Kidney glomerular epithelial cell (primary cell): ENCODE data around the gene HSPH1.
"Not testable (repeated sequence)": the region's sequence is repeated elsewhere in the genome, so short reads cannot be mapped to it uniquely, and the experiment has no call there.

Source experiments
- DNase-seq: peaks from one replicate; lab custom pipeline; 2025; lab: John Stamatoyannopoulos, UW

The HSPH1 gene

DNA sequence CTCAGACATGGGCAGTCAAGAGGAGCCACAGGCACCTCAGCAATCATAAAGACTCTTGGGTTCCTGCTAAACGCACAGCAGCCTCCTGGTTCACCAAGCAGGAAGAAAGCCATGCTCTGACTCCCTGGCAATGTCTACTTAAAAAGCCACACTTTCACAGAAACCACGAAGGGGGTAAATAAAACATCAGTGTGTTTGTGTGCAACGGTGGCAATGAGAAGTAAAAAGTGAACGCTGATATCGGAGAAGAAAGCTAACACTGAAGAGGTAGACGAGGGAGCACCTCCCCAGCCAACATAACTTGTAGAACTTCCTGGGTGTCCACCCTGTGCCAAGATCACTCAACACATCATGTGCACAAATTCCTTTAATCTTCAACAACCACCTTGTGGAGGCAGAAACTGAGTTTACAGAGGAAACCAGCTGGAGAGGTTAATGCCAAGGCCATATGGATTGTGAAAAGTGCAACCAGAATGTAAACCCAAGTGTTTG is 30.2 kb downstream of the HSPH1 start:
- no peak for DNase-seq

DNA sequence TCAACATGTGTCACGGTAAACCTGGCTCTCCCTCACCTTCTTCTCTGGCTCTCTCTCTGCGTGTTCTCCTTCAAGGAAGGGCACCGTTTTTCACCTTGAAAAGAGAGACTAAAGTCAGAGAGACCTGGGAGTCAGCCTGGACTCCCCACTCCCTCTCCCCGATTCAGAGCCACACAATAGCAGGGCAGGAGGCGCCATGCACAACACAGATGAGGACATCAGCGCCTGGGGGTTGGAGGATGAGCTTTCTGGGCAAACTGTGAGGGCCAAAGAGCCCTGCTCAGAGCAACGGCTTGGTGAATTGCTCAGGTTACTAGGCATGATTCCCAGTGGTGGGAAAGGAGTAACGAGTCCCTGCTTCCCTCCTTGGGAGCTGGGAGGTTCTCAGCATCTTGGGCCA is 32.3 kb downstream of the HSPH1 start:
- no peak for DNase-seq

DNA sequence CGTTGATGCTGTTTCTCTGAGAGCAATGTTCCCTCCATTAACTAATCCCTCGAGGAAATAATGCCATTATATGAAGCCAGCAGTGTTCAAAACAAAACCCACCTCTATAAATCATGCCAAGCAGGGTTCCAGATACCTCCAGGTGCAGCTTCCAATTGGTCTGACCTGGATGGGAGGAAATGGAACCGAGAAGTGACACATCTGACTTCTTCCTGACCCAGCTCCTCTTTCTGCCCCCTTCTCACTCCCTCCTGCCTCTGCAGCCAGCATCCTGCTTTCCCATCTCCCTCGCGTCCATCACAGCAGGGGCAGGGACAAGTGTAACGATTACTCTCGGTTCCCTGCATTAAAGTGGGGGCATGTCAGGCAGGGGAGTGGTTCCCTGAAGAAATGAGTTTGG is 37.5 kb downstream of the HSPH1 start:
- no peak for DNase-seq

DNA sequence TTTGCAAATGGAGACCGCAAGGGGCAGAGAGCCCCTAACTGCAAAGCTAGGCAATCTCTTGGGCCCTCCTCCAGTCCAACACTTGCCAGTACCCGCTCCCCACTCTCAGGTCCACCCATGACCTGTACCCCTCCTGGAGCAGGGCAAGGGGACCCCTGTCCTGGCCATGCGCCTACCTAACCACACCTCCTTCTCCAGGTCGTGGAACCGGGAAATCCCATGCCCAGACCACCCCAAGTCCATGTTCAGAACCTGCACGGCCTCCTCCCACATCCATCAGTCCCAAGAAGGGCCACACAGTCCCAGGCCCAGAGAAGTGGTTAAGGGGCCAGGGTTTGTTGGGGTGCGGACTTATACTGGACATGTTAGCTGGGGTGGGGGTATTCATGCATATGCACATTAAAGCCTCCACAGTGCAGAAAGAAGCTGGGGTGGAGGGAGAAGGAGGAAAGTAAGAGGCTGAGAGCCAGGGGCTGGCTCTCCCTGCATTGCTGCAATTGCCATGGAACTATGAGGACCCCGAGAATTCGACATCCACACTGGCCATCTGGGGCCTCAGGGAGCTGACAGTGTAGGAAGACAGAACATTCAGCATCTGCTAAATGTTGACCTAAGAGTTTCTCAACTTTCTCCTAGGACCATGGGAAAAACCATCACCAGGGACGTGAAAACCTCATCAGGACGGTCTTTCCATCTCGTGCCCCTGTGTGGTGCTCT is 39.0 kb downstream of the HSPH1 start:
- no peak for DNase-seq

DNA sequence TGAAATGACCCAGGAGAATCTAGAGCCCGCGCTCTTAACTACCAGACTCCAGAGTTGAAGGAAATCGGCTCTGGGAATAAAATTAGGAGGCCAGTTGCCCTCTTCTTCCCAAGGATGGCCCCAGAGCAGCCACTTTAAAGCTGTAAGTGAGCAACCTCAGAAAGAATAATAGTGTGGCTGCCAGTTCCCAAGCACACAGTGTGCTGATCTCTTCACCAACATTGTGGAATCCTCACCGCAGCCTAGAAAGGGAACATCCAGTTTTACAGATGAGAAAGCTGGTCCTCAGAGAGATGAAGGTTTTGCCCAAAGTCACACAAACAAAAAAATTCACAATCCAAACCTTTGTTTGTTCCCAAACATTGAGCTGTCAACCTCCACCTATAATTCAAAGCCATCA is 39.6 kb downstream of the HSPH1 start:
- DNase-seq: no peak

DNA sequence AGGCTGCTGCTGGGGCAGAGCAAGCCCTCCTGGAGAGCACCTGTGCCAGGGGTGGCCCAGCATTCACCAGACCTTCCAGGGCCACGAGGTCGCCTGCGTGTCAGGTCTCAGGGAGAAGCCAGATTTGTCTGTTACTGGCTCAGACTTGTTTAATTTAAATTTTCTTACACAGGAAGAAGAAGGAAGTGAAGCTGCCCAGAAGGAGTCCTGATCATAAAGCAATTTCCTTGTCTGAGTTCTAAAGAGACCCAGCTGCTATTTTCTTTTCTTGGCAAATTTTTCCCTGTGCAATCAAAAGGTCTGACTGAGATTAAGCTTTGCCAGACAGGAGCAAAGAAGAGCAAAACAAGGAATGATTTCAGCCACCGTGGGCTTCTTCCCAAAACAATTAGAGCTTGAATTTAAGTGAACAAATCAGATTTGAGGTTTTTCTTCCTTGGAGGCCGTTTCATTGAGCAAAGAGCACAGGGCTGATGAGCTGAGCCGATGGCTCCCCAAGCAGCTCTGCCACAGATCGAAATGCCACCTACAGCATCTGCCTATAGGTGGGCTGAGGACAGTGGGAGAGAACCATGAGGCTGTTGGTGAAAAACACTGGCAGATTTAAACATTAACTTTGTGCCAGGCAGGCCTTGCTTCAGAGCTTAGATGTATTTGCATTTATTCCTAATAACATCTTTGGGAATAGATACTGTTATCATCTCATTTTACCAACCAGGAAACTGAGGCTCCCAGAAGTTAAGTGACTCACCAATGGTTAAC is 40.1 kb downstream of the HSPH1 start:
- no peak for DNase-seq

DNA sequence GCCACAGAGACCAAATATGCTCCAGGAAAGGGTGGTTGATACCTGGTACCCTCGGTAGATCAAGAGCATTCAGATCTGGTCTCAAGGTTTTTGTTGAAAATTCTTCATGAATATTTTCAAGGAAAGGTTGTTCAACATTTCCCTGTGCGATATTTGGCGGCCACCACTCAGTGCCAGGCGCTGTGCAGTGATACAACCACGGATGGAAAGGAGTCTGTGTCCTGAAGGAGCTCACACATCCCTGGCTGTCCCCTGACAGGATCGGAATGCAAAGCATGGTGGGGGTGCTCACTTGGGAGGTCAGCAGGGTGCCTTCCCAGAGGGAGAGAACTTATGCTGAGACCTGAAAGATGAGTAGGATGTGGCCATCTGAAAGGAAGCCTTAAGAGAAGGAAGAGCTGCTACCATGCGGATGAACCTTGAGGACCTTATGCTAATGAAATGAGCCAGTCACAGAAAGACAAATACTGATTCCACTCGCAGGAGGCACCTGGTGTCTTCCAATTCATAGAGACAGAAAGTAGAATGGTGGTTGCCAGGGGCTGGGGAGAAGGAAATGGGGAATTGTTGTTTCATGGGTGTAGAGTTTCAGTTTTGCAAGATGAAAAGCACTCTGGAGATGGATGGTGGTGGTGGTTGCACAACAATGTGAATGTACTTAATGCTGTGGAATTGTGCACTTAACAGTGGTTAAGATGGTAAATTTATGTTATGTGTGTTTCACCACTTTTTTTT is 41.6 kb downstream of the HSPH1 start:
- no peak for DNase-seq

DNA sequence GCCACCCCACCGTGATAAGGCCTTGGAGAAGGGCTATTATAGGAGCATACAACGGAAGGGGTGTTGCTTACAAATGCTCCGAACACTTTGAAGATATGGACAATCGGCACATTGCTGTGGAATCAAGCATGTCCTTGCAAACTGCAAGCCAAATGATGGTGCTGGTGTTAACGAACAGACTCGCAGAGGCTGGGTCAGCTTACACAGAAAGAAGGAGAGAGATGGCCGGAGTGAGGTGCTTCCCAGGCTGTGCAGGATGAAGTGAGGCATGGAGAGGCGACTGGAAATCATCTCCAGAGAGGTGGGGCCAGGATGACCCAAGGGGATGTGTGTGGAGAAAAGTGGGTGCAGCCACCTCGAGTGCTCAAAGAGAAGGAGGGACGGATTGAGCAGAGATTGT is 42.2 kb downstream of the HSPH1 start:
- no peak for DNase-seq

DNA sequence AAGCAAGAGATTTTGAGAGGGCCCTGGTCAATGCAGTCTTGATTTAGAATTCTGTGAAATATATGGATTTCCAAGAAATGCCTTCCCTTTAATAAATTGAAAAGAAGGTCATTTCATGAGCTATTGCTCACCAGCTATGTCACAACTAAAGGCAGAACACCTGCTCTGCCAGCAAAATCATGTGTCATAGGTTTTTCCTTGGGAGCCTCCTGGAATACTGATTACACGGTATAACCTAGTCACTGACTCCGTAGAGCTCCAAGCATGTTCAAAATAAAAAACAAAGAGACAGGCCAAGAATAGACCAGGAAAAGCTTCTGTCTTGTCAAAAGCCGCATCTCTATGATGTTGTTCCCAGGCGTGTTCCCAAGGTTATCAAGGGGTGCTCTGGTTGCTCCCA is 45.5 kb downstream of the HSPH1 start:
- no peak for DNase-seq

DNA sequence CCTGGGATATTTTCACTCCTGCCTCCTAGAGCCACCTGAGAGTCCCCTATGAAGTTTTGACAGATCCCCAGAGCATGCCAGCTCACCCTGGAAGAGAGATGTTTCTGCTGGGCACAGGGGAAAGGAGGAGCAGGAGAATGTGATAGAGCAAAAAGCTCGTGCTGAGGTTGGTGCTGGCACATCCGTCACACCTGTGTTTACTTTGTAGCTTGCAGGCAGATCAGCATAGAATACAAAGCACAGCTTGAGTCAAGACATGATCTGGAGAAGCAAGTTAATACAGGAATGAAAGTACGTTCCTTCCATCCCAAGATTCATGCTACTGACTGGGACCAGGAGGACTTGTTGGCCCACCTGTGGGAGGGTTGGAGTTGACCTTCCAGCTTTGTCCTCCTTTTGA is 46.1 kb downstream of the HSPH1 start:
- DNase-seq: no peak

DNA sequence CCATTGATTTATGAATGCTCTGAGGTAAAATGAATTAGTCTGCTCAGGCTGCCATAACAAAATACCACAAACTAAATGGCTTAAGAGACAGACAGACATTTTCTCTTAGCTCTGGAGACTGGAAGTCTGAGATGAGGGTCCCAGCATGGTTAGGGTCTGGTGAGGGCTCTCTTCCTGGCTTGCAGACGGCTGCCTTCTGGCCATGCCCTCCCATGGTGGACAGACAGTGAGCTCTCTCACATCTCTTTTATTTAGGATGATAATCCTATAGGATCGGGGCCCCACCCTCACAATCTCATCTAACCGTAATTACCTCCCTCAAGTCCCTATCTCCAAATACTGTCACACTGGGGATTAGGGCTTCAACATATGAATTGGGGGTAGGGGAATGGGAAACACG is 47.1 kb downstream of the HSPH1 start:
- DNase-seq: no peak

DNA sequence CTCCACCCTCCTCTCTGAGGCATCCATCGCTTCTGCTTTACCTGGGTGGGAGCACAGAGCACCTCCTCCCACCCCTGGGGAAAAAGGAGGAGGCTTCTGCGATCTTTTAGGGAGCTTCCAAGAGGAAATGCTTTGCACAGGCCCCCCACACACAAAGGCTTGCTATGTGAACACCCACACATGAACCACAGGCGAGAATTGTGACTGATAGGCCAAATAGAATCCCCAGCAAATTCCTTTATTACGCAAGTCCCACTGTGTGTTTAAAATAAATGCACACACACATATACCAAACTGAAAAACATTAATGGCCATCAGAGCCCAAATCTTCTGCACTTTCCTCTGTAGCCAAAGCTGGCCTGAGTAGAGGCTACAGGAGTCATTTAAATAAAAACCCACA is 50.6 kb downstream of the HSPH1 start:
- DNase-seq: no peak

DNA sequence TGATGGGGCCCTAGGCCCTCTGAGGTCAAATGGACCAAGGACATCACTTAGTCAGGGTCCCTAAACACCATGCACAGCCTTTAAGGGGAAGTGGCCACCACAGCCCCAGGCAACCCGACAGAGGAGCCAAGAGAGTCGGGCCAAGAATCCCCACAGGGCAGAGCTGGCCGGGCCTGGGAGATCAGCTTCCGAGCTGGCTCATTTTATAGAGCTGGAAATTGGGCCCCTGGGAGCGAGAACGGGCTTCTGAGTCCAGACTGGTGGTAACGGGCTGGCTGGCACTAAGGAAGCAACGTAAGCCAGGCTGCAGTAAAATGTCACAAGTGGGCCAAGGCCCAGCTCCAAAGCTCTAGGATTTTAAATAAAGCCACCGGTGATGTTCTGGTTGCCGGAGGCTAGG is 51.1 kb downstream of the HSPH1 start:
- no peak for DNase-seq

DNA sequence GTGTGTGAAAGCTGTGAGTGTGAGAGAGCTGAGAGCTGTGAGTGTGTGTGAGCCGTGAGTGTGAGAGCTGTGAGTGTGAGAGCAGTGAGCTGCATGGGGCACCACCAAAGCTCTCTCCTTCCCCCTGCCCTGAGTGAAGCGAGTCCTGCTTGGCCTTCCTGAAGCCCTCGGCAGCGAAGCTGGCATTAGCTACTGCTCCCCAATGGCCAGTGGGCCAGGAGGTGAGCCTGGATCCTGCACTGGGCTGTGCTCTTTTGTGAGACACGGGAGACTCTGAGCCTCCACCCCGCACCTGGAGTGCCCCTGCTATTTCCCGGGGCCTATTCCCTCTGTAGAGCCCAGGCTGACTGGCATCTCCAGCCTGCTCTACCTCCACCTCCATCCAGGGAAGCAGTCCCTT is 51.5 kb downstream of the HSPH1 start:
- no peak for DNase-seq

DNA sequence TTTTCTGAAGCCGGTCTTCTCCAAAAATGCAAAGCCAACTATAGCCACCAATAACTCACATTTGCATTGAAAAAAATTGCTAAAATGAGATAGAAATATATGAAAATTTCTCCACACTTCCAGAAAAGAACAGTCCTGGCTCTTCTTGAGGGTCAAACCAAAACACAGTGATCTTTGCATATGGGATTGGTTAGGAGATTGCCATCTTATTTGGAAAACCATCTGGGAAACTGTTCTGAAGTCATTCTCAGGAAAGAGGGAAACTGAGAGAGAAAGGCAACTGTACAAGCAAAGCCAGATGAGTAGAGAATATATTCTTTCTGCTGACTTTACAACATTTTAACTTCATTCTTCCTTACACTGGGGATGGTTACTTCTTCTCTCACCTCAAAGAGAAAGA is 54.6 kb downstream of the HSPH1 start:
- DNase-seq: no peak

DNA sequence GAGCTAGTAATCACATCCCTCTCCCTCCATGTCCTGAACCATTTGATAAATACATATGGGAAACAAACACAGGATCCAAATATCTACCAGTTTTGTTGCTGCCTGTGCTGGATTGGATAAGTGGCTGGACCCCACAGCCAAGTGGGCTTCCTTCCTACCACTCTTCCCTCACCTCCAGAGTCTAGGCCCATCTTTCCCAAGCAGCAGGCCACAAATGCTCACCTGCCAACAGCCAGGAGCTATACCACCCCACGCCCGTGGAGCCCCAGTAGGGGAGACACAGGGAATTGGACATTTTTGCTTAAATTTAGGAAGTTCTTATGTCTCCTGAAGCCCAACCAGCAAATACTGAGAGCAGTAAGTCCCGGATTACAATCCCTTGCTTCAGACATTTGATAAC is 55.8 kb downstream of the HSPH1 start:
- DNase-seq: no peak

DNA sequence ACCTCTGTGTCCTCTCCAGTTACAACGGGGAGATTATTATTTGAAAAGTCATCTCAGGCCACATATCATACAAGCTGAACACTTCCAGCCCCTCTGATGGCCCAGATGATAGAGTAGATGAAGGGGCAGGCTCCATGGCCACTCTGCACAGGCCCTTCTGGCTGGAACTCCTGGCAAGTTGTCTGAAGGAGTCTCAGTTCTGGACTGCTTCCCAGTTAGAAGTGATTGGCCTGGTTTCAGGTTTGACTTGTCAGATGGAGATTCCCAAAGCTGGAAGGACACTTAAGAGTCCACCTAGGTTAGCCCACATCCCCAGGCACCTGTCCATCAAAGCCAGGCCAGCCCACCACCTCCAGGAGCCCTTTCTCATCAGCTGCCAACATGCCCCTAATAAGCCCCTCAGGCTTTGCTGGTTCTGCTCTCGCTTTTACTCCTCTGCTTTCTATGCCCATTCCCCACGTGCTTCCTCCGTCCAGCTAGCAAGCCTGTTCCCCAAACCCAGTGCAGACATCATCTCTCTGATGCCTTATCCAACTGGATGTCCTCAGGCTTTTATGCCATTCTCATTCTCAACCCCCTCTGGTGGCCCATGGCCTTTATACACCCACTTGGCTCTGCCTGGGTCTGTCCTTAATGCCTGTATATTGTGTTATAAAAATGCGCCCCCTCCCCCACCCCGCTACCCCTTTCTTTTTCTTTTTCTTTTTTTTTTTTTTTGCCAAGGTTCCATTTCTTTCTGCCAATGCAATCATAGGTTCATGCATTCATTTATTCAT is 56.5 kb downstream of the HSPH1 start:
- DNase-seq: no peak

DNA sequence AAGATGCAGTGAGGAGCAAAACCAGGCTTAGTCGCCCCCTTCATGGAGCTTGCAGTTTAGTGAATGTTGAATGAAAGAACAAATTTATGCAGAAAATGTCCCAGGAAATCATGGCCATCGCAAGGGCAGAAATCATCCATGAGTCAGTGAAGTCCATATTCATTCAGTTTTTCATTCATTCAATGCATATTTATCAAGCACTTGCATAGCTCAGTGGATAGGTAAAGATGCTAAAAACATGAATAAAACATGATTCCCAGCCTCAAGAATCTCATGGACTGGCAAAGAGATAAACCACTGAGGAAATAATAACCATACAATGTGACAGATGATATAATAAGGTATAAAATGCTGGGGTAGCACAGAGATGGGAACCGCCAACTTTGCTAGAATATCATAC is 58.8 kb downstream of the HSPH1 start:
- DNase-seq: no peak

DNA sequence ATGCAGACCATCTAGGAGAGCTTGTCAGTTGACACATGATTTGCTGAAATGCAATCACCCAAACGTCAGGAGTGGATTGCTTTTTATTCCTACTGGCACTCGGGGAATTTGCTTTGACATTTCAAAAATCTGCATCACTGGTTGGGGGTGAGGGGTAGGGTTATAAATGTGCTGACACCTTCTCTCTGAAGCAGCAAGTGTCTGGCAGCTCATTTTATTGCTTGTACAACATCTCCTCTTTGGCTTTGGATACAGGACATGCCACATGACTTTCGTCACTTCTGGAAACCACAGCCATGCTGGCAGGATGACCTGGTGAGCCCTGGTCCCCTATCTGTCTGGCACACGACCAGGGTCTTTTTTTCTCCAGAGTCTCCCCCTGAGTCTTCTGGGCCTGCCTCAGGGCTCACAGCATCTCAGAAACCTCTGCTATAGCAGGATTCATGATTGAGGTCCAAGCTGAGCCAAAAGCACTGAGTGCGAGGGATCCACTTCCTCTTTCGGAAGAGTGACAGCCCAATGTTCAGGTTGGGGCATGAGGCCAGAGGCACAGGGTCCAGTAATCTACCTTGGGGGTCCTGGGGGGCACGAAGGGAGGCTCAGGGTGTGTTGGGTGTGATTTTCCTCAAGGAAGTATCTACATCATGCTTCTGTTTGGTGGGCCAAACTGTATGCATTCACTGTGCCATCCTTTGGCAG is 60.1 kb downstream of the HSPH1 start:
- DNase-seq: no peak

DNA sequence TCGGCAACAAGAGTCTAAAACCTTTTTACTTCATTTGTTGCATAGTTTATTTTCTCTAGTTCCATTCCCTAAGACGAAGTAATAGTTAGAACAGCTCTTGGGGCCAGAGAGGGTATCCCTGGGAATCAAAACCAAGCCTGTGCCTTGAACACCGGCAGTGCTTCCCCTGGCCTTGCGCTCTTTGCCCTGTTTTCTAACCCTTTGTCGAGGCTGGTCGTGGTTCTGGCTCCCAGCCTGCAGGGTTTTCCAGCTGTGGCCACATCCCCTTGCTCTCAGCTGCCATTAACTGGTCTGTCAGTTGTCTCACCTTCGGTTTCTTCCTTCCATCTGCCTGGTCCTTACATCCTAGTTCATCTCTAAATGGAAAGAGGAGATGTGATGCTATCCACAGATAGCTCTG is 61.0 kb downstream of the HSPH1 start:
- DNase-seq: no peak

DNA sequence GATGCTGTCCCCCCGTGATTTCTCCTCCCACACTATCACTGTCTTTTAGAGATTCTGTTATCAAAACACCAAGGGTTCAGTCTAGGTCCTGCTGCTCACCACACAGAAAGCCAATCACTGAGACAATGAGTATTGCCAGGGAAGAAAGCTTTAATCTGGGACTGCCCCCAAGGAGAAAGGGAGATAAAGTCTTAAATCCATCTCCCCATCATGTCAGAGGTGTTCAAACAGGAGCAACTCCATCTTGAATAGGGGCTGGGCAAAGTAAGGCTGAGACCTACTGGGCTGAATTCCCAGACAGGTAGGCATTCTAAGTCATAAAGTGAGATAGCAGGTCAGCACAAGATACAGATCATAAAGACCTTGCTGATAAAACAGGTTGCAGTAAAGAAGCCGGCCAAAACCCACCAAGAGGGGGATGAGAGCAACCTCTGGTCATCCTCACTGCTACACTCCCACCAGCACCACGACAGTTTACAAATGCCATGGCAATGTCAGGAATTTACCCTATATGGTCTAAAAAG is 63.7 kb downstream of the HSPH1 start:
- DNase-seq: not testable (repeated sequence)
